DMS114 treated with DMSO at 0.1 percent for 48 hours (cell line): ENCODE data around the gene CLEC7A.

Experiments used
- DNase-seq: peaks from one replicate; lab custom pipeline; 2025; ENCODE audit not compliant: unreplicated experiment; lab: John Stamatoyannopoulos, UW

The CLEC7A gene

DNA sequence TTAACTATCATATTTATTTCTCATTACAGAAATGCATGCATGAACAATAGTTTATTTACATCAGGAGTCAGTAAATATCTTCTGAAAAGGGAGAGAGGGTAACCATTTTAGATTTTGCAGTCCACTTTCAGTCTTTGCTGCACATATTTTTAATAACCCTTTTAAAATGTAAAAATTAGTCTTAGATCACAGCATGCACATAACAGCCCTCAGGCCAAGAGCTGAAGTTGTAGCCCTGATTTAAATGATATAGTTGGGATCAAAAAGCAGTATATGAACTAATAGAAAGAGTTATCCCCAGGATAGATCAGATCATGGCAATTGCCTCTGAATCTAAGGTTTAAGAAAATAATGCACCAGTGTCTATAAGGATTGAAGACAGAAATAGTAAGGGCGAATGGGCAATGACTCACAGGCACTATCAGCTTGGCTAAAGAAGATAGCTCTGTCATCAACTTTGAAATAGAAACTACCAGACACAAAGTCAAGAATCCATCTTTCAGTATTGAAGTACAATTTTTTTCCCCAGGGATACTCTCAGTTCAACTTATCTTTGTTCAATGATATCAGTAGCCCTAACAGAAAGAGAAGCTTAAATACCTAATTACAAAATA lies 13.1 kb upstream of the CLEC7A start:
- no peak for DNase-seq

DNA sequence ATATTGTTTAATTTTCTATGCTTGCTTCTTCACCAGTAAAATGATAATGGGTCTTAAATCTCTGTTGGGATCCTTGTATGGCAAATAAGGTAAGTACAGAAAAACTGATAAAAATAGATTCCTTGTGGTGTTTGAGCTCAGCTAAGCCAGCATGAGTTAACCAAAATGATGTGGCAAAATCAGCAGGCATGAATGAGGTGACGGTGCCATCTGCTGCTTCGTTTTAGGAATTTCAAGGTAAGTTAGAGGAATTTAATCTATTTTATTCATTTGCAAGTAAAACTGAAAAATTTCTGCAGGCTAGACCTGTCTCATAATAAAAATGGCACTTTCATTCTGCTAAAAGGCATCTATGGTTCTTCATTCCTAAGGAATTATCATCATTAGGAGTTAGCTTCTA lies 10.0 kb upstream of the CLEC7A start:
- peak; percentile 56 for DNase-seq

- no peak for DNase-seq
Measured at GRCh38 chr12:10136637-10137205, 6.7 kb upstream of the CLEC7A start.

DNA sequence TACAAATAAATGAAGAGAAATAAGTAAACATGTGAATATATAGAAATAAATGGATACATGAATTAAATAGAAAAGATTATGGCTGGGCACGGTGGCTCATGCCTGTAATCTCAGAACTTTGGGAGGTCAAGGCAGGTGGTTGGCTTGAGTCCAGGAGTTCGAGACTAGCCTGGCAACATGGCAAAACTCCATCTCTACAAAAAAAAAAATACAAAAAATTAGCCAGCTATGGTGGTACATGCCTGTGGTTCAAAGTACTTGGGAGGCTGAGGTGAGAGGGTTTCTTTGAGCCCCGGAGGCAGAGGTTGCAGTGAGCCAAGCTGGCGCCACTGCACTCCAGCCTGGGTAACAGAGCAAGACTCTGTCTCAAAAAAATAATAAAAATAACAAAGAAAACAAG lies 5.1 kb upstream of the CLEC7A start:
- no peak for DNase-seq

DNA sequence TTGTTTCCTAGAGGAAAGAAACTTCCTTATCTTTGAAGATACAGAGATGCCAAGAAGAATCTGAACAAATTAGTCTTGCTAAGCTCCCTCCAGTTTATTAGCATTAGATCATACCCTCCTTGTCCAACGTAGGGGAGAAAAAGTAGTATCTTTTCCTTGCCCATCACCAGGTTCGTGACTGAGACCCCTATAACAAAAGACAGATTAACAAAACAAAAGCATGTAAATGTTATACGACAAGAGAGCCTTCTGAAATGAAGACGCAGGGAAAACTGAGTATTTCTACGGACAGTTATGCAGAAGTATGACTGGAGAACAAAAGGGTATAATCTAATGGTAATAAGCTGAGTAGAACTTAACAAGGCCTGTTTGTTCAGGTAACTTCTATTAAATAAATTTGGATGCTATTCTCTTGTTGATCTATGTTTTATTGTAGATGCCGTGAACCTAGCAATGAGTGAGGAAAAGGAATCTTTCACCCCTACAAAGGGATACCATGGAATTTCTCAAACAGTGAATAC lies 2.9 kb upstream of the CLEC7A start:
- no peak for DNase-seq

- no peak for DNase-seq
Measured at GRCh38 chr12:10131111-10131690, 1.2 kb upstream of the CLEC7A start.

GRCh38 chr12:10128687-10129086 lies 1.3 kb downstream of the CLEC7A start:
- no peak for DNase-seq

GRCh38 chr12:10126413-10126812 lies 3.6 kb downstream of the CLEC7A start:
- DNase-seq: no peak

GRCh38 chr12:10122689-10123088 lies 7.3 kb downstream of the CLEC7A start:
- DNase-seq: no peak

- DNase-seq: no peak
Measured at GRCh38 chr12:10121278-10121677, 8.7 kb downstream of the CLEC7A start.

DNA sequence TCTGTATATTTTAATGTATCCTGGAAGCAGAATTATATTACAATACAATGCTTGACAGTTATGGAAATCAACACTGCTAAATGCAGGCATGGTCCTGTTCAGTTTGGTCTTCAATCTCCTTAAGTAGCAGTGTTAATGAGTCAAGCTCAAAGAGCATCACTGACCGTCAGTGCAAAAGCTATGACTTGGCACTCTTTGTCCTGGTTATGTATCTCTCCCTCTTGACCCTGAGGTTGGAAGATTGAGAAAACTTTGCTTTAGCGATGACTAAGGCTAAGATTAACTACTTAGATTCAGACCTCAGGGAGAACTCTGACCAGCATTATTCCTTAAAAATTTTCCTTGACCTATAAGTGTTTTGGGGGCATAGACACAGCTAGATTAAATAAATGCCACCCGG lies 10.9 kb downstream of the CLEC7A start:
- DNase-seq: no peak

DNA sequence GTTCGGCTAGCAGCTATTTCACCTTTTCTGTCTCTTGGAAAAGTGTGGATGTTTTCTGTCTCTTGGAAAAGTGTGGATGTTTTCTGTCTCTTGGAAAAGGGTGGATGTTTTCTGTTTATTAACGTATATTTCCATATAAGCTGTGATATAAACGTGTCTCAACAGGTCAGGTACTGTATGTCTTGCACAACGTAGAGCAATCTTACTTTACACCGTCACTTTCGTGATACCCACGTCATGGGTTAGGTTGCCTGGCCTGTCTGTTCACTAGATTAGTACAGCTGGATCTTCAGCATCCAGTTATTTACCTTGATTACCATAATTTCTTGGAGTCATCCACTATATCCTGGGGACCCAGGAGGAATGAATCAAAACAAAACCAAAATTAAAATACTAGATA lies 14.1 kb downstream of the CLEC7A start:
- no peak for DNase-seq

GRCh38 chr12:10115311-10115710 lies 14.7 kb downstream of the CLEC7A start:
- DNase-seq: no peak

DNA sequence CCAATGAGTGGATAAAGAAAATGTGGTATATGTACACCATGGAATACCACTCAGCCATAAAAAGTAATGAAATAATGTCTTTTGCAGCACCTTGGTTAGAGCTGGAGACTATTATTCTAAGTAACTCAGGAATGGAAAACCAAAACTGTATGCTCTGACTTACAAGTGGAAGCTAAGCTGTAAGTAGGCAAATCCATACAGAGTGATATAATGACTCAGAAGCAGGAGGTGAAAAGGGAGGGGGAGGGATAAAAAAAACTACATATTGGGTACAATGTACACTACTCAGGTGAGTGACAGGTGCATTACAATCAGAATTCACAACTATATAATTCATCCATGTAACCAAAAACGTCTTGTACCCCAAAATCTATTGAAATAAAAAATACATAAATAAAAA lies 16.1 kb downstream of the CLEC7A start:
- DNase-seq: no peak

GRCh38 chr12:10113075-10113474 lies 16.9 kb downstream of the CLEC7A start:
- DNase-seq: no peak

- no peak for DNase-seq
Measured at GRCh38 chr12:10111451-10111850, 18.5 kb downstream of the CLEC7A start.

DNA sequence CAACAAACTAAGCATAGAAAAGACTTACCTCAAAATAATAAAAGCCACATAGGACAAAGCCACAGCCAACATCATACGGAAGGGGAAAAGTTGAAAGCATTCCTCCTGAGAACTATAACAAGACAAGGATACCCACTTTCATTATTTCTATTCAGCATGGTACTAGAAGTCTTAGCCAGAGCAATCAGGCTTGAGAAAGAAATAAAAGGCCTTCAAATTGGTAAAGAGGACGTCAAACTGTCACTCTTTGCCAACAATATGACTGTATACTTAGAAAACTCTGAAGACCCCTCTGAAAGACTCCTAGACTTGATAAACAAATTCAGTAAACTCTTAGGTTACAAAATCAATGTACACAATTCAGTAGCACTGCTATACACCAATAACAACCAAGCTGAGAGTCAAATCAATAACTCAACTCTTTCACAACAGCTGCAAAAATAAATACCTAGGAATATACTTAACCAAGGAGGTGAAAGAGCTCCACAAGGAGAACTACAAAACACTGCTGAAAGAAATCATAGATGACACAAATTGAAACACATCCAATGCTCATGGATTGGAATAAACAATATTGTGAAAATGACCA lies 19.6 kb downstream of the CLEC7A start:
- DNase-seq: no peak

DNA sequence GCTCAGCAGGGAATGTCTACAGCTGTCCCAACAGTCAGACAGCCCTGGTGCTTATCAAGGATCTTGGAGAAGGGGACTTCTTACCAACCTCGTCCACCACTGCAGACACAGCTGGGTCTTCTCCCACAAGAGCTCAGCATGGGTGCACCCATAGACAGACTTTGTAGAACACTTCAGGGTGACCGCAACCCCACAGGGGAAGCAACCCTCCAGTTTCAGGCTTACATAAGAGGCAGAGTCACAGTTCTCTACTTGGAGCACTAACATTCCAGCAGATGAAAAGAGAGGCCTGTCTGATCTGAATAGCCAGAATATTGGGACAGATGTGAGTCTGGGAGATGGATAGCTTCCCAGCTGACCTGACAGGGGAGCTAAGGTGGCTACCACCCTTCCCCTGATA lies 27.7 kb downstream of the CLEC7A start:
- DNase-seq: no peak

- no peak for DNase-seq
Measured at GRCh38 chr12:10101648-10102220, 28.3 kb downstream of the CLEC7A start.

GRCh38 chr12:10101042-10101579 lies 28.9 kb downstream of the CLEC7A start:
- no peak for DNase-seq

DNA sequence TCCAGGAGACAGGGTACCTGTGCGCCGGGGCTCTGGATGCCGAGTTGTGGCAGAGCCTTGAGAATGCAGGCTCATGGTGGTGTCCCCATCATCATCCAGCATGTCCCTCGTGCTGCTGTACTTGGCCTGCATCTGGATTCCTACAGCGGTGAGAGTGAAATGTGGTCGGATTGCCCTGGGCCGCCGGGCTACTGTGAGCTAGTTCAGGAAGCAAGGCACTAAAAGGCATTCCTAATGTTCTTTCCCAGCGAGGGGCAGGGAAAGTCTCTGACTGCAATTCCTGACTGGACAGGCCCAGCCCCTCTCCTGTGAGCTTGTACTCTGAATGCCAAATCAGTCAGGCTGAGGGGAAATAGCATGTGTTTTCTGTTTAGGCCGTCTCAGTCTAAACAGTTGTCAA lies 31.2 kb downstream of the CLEC7A start, which contains the start of gene CLEC1A:
CLEC1A (minus strand) TSS at position 195 of the 400 bp plus-strand sequence; CDS start at position 132, 63 bp downstream.
- DNase-seq: no peak

GRCh38 chr12:10097521-10097920 lies 32.5 kb downstream of the CLEC7A start:
- DNase-seq: no peak
